HG03060 (cell line): ENCODE measurements around the gene SLC25A51.
"Not testable (repeated sequence)": the region's sequence is repeated elsewhere in the genome, so short reads cannot be mapped to it uniquely, and the experiment has no call there.

Experiments
- ATAC-seq: cut with Tn5 transposase; IDR thresholded peaks from one replicate; pipeline ENCODE4 v1.9.1; 2021; ENCODE audit warnings: low read depth, moderate number of reproducible peaks; ENCODE audit not compliant: unreplicated experiment

SLC25A51 gene

GRCh38 chr9:37905776-37906175 lies 1.8 kb upstream of the SLC25A51 start:
- no peak for ATAC-seq

DNA sequence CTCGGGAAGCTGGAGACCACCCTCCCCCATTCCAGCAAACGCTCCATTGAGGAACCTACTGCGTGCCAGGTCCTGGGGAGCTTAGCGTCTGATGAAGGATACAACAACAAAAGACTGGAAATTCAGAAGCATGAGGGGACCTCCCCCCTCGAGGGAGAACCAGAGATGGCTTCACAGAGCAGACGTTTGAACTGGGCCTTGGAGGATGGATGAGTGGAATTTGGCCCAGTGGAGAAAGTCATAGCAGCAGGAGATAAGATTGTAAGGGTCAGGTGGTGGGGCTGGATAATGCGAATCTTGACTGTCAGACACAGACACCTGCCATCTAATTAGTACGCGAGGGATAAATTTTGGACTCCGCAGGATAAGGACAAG lies 1.2 kb upstream of the SLC25A51 start:
- ATAC-seq: no peak

GRCh38 chr9:37904445-37905130 lies 661 bp upstream of the SLC25A51 start:
- no peak for ATAC-seq

- peak; percentile 7 for ATAC-seq
Observed at GRCh38 chr9:37902796-37903646, 906 bp downstream of the SLC25A51 start.

DNA sequence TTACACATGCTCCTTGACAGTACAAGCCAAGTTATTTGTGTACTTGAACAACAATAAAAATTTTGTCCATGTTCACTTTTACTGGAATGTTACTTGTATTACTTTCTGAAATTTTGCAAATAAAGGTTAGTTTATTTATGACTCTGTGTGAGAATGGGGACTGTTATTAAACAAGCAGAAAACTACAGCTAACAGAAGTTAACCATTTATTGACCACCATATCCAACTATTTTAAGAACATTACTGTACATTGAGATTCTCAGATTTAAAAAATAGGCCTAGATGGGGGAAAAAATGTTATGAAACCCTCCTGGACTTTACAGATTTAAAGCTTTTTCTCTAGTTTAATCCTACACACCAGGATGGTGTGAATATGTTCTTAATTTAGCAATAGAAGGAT lies 1.8 kb downstream of the SLC25A51 start:
- no peak for ATAC-seq

DNA sequence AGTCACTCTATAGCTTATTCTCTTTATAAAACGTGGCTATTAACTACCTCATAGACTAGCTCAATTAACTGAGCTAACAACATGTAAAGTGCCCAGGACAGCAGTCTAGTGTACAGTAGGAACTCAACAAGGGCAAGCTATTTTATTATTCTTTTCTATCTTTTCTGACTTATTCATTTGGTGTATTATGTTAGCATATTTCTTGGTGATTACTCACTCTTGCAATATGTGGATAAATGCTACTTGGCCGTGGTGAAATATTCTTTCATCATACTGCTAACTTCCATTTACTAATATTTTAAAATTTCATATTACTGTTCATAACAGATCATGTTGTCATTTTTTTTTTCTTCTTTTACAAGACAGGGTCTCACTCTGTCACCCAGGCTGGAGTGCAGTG lies 4.9 kb downstream of the SLC25A51 start:
- no peak for ATAC-seq

- no peak for ATAC-seq
Observed at GRCh38 chr9:37897665-37898064, 6.3 kb downstream of the SLC25A51 start.

DNA sequence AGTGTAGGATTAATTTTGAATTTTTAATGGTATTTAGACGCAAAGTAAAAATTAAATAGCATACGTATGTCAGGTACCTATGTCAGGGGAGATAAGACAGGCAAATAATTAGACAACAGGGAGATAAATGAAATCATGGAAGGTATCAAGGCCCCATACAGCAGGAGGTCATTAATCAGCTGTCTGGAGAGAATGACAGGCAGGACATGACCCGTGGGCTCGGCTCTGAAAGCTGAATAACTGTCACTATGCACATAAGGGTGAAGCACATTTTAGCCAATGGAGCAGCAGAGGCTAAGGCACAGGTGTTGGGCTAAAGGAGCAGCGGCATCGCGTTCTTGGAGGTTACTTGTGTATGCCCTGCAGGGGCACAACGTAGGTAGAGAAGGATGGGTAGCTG lies 11.9 kb downstream of the SLC25A51 start:
- ATAC-seq: no peak

DNA sequence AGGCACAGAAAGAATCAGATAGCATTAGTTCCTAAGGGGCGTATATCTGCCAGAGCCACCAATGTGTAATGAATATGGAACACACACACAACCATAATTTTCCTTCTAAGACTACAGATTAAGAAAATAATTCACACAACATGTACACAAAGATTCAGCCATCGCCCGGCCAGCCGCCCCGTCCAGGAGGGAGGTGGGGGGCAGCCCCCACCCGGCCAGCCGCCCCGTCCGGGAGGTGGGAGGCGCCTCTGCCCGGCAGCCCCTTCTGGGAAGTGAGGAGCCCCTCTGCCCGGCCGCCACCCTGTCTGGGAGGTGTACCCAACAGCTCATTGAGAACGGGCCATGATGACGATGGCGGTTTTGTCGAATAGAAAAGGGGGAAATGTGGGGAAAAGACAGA lies 12.9 kb downstream of the SLC25A51 start:
- ATAC-seq: not testable (repeated sequence)

- no peak for ATAC-seq
Observed at GRCh38 chr9:37889536-37889935, 14.4 kb downstream of the SLC25A51 start.

GRCh38 chr9:37887977-37888583 lies 15.8 kb downstream of the SLC25A51 start:
- not testable (repeated sequence) for ATAC-seq

- no peak for ATAC-seq
Observed at GRCh38 chr9:37880916-37881479, 22.9 kb downstream of the SLC25A51 start.

DNA sequence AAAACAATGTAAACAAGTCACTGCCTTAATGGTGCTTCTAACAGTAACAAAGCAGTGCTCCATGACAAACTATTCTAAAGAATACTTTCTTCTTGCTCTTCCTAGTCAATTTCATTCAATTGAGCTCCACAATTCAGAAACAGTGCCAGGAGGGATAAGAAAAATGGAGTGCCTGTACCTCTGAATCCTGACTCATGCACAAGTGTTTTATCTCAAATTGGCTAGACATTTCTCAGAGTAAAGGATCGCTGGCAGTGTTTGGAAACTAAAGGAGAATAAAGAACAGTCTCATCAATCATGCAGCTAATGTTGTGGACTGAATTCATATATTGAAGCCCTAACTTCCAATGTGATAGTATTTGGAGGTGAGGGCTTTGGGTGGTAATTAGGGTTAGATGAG lies 27.6 kb downstream of the SLC25A51 start:
- no peak for ATAC-seq

DNA sequence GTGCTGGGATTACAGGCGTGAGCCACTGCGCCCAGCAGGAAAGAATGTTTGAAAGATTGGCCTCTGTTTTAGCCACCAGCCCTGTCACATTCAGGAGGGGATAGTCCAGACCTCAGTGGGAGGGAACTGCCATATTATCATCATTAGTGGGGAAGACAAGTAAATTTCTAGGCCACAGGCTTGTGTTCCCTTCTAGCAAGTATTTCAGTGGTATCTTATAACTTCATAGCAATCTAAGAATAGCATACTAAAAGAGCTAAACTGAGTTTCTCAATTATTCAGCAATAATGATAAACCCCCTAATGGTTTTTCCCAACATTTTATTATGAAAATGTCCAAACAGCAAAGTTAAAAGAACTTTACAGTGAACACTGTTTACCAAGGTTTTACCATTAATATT lies 30.0 kb downstream of the SLC25A51 start:
- no peak for ATAC-seq

DNA sequence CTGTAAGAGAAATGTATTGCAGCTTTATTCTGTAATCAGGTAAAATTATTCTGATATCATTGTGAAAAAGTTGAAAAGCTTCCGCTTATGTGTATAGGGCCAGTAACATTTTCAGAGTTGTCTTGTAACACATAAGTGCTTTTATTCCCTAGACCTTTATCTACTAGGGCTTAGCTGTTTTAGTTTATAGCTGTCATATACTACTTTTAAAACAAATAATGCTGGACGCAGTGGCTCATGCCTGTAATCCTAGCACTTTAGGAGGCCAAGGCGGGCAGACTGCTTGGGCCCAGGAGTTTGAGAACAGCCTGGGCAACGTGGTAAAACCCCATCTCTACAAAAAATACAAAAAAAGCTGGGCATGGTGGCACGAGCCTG lies 33.1 kb downstream of the SLC25A51 start:
- ATAC-seq: no peak

DNA sequence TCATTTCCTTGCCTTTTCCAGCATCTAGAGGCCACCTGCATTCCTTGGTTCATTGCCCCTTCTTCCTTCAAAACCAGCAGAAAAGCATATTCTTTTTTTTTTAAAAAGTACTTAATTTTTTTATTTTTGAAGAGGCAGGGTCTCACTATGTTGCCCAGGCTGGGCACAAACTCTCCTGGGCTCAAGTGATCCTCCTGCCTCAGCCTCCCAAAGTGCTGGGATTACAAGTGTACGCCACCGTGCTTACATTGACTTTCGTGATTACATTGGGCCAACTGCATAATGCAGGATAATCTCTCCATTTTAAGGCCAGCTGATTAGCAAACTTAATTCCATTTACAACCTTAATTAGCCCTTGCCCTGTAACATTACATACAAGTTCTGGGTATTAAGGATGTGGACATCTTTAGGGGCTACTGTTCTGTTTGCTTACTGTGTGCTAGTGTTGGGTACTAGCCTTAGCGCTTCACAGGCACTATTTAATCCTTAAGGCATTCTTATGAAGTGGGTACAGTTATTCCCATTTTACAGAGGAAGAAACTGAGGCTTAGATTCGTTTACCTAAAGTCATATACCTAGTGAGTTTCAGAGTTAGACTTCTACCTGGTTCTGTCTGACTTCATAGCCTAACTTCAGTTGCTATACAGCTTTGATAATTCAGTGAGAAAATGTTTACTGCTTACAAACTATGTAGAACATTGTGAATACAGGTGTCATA lies 33.7 kb downstream of the SLC25A51 start:
- ATAC-seq: no peak

DNA sequence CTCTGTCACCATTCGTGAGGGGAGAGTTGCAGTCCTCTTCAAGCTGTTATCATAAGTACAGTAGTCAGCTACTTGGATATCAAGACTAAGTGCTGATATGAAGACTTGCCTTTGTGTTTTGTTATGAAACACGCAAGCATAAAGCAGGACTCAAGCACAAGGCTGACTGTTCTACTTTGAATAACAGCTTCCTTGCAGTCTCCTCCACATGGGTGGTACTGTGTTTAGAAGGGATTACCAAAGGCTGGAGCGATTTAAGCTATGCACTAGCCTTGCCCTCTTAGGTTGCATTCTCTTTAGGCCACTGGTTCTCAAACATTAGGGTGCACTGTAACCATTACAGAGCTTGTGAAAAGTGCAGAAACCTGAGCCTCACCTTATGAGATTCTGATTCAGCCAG lies 41.4 kb downstream of the SLC25A51 start:
- no peak for ATAC-seq

GRCh38 chr9:37859043-37859442 lies 44.9 kb downstream of the SLC25A51 start:
- ATAC-seq: no peak

- ATAC-seq: no peak
Observed at GRCh38 chr9:37856551-37856950, 47.4 kb downstream of the SLC25A51 start.

DNA sequence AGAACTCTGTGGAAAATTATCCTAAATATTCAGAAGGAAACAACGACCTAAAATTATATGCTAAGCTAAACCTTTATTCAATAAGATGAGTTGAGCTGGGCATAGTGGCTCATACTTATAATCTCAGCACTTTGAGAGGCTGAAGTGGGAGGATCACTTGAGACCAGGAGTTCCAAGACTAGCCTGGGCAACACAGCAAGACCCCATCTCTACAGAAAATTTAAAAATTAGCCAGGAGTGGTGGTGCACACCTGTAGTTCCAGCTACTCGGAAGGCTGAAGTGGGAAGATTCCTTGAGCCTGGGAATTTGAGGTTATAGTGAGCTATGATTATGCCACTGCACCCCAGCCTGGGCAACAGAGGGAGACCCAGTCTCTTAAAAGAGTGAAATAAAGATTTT lies 51.7 kb downstream of the SLC25A51 start:
- ATAC-seq: no peak
